Loucy (cell line): Measurements from ENCODE around the gene HLA-DRB5.

Experiments used
- CTCF ChIP-seq: fragments of 200-600 bp; sonication (generic); conservative IDR thresholded peaks from 2 replicates; pipeline ENCODE4 v1.5.1; 2014; ENCODE audit warnings: mild to moderate bottlenecking, antibody characterized with exemption, low read length
- EZH2phosphoT487 ChIP-seq: fragments of 200-600 bp; IDR thresholded peaks from 2 replicates; pipeline ENCODE4 v1.6.1; 2018; ENCODE audit warnings: antibody characterized with exemption, mild to moderate bottlenecking, moderate library complexity, borderline replicate concordance

DNA sequence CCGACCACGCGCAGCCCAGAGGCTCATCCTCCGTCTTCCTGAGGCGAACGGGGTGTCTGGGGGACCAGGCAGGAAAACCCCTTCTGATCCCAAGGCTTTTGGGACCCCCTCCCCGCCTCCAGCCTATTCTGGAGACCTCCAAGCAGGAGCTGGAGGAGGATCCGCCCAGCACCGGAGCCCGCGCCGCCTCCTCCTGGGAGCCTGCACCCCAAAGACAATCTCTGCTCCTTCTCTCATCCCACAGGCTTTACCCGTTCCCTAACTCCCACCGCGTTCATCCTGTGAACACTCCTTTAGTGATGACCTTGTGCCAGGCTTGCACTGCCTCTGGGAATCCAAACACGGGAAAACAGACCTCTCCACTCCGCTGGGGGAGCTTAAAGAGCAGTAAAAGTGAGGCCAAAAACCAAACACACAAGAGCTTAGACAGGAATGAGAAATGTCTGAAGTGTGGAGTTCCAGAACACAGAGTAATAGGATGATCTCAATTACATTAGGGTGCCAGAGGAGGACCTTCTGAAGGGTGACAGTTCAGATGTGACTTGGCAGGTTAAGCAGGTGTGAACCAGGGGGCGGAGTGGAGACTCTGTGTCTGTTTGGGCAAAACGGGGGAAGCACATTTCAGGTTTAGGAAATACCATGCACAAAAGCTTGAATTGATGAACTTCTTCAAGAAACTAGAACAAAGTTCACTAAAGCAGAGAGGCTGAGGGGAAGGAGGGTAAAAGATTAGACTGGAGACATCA is 7.6 kb downstream of the HLA-DRB5 start:
- TF ChIP-seq CTCF (no peak), EZH2phosphoT487 (no peak)
